HG03469 (cell line): Measurements from ENCODE around the gene CLIC4.

Source experiments
- ATAC-seq: cut with Tn5 transposase; IDR thresholded peaks from one replicate; pipeline ENCODE4 v1.9.1; 2021; ENCODE audit warnings: mild to moderate bottlenecking, moderate library complexity, moderate number of reproducible peaks; ENCODE audit not compliant: unreplicated experiment

The CLIC4 gene

GRCh38 chr1:24855474-24855873 lies 110.2 kb downstream of the CLIC4 start:
- ATAC-seq, result no peak

DNA sequence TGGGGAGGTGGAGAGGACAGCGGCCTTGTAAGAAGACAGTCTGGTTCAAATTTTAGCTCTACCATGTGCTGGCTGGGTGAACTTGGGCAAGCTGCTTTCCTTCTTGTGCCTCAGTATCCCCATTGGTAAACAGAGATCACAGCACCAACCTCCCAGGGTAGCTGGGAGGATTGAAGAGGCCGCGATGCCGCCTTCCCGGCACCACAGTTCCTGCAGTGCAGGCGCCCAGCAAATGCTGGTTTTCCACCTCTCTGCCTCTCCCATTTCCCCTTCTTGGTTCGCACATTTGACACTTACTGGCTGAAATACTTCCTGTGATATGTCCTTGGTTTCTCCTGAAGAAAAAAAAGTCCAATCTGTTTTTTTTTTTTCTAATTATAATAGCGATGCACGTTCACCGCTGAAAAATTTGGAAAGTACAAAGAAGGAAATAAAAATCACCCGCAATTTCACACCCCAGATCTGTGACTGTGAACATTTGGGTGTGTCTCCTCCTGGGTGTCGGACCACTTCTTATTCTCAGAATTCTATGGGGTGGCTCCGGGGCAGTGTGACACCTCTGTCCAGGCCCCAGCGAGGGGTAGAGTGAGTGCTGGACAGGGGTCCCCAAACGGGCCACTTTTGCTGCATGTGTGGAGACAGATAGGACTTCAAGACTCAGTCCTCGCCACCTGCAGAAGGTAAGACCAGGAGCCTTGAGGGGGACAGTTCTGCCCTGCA lies 111.7 kb downstream of the CLIC4 start:
- ATAC-seq, result no peak

DNA sequence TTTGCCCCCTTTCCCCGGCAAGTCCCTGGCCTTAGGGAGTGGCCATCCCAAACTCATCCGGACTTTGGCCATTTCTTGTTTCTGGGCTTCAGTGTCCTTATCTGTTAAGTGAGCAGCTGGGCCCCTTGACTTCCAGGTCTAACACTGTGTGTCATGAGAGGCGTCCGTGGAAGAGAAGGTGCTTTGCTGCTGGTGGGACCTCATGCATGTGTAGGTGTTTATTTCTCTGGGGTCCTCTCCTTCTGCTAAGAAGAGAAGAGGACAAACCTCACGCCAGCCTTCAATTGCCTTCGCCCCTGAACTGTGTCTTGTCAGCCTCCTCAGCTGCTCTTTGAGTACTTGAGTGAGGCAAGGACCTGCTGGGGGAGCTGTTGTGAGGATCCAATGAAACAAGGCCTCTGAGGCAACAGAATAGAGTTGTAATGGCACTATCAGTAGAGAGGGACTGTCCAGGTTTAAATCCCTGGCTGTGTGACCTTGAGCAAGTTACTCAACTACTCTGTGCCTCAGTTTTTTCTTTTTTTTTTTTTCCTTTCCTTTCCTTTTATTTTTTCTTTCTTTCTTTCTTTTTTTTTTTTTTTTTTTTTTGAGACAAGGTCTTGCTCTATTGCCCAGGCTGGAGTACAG lies 112.4 kb downstream of the CLIC4 start:
- ATAC-seq, result no peak

GRCh38 chr1:24858277-24858676 lies 113.0 kb downstream of the CLIC4 start:
- ATAC-seq, result no peak

DNA sequence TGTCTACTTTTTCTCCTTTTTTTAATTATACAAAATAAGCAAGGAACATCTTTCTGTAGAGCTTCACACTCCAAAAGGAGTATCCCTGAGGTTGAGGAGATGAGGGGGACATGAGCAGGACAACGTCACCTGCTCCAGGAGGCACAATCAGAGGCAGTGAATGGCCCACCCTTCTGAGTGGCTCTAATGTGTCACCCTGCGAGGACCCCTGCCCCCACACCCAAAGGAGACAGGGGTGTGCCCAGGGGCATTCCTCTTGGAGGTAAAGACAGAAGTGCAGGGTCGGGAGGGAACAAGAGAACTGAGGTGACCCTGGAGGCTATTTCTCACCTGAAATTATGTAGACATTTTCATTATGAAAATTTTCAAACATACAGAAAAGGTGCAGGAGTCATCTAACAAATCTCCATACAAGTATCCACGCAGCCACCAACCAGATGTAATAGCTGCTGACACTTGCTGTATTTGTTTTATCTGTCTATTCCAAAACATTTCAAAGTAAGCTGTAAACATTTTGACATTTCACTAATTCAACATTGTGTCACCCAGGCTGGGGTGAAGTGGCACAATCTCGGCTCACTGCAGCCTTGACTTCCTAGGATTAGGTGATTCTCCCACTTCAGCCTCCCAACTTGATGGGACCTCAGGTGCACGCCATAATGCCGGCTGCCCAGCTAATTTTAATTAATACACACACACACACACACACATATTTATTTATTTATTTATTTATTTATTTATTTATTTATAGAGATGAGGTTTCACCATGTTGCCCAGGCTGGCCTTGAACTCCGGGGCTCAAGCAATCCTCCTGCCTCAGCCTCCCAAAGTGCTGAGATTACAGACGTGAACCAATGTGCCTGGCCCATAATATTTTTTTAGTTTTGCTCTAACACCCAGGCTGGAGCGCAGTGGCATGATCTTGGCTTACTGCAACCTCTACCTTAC lies 114.1 kb downstream of the CLIC4 start:
- ATAC-seq, result no peak

- no peak for ATAC-seq
Observed at GRCh38 chr1:24860841-24861240, 115.6 kb downstream of the CLIC4 start.

GRCh38 chr1:24861821-24862727 lies 116.8 kb downstream of the CLIC4 start:
- ATAC-seq, result no peak

GRCh38 chr1:24862775-24863483 lies 117.7 kb downstream of the CLIC4 start:
- no peak for ATAC-seq

DNA sequence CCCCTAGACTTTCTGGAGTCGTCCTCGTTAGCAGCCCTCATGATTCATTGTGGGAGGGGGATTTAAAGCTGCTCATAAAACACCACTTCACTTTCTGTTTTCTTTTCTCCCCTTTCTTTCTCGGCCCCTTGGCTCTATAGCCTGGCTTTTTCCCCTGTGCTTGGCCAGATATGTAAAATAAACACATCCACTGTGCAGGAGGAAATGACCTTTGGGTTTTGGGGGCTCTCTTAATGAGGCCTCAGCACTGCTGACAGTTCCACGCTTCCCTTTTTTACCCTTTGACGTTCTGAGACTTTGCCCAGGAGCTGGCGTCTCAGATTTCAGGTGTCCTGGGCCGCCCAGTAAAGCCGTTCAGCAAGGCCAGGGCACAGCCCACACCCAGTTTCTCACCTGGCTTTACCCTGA lies 119.1 kb downstream of the CLIC4 start:
- ATAC-seq, result no peak

GRCh38 chr1:24865168-24865567 lies 119.9 kb downstream of the CLIC4 start:
- no peak for ATAC-seq

DNA sequence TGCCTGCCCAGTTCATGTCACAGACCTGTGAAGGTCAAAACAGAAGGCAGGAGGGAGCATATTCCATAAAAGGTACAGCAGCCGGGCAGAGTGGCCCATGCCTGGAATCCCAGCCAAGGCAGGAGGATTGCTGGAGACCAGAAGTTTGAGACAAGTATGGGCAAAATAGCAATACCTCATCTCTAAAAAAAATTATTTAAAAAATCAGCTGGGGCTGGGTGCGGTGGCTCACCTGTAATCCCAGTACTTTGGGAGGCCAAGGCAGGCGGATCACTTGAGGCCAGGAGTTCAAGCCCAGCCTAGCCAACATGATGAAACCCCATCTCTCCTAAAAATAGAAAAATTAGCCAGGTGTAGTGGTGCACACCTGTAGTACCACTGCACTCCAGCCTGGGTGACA lies 120.3 kb downstream of the CLIC4 start:
- no peak for ATAC-seq

- ATAC-seq, result no peak
Observed at GRCh38 chr1:24866211-24867083, 121.2 kb downstream of the CLIC4 start.

DNA sequence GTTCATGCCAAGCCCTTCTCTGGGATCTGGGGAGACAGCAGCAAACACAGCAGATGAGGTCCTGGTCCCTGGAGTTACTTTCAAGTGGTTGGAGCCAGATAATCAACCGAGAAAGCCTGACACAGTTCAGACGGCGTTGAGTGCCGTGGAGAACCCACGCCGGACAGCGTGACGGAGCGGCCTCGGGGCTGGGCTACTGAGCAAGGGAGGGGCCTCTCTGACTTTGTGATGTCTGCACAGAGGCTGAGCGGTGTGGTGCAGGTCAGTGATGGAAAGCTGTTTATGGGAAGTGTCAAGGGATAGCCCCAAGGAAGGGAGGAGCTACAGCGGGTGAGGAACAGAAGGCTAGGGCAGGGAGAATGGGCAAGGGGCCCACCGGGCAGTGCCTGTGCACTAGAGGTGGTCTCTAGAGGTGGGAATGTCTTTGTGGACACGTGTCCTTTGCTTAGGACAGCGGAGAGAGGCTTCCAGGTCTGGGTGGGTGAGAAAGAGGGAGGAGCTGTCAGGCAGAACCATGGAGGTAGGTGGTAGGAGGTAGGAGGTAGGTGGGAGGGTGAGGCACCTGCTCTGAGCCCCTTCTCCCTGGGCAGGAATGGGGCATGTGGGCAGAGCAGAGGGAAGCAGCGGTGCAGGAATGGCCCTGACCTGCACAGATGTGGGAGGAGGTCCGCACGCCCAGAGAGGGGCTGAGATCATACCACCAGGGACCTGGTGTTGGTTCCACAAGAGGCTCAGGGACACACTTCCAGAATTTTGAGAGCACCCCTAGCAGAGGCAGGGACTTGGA lies 122.0 kb downstream of the CLIC4 start:
- no peak for ATAC-seq

DNA sequence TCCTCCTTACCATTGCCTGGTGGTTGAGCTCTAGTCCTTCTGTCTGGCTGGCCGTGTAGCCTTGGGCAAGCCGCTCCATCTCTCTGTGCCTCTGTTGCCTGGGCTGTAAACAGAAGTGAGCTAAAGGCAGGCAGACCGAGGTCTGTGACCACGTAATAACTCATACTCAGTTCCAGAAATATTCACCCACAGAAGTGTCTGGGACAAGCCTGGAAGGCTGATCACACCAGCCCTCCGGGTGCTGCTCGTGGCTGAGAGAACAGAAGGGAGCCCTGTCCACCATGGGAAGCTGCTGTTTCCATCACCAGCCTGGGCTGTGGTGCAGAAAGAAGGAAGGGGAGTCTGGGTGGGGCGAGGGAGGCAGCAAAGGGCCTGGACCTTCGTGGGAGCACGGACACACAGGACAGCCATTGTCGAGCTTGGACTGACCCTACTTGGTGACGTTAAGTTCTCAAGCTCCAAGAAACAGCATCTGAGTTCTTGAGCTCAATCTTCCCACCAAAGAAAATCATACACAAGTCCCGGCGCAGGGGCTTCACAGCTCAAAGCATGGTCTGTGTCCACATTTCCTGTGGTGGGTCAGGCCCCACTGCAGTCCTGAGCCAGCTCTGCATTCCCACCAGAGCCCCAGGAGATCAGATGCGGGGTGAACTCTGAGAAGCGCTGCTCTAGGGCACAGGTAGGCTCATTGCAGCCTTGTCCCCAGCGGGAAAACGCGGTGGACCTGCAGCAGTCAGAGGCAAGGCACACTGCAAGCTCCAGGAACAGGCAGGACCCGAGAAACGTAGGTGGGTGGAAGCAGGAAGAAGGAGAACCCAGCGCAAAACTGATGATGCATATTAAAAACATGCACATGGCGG lies 123.0 kb downstream of the CLIC4 start:
- ATAC-seq, result no peak

GRCh38 chr1:24870551-24871195 lies 125.4 kb downstream of the CLIC4 start:
- ATAC-seq, result no peak

GRCh38 chr1:24871306-24871901 lies 126.2 kb downstream of the CLIC4 start:
- ATAC-seq, result no peak
